ENCODE results near the gene ADCY2. TPM values are rescaled to one million over a fixed set of nuclear protein-coding genes. Genes with fewer than 3 reads are reported as not detected.

ADCY2 gene
- total RNA-seq, 1 experiment from 2014 or later = 31.3 TPM

DNA sequence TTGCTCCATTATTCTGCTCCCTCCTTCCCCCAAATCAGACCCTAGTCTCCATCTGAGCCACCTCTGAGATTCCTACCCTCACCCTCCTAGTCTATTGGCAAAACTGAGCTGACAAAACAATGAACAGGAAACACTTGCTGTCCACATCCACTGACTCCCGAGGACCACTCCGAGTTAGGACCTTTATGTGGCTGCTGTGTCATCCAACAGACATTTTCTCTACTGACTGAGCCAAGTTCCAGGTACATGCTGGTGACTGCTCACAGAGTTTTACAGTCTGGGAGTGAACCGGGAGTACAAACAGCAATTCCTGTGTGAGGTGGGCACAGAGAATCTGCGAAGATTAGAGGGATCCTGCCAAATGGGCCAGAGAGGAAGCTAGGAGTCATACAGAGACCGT lies 415.8 kb downstream of the ADCY2 start:
- H4K8ac ChIP-seq (replicated peaks; ENCODE audit: insufficient read length, low read depth, low read length) = no peak overlapping the region
- H3K4ac ChIP-seq (ENCODE audit: low read depth, low read length) = no peak overlapping the region
- H4K20me1 ChIP-seq (ENCODE audit: control insufficient read depth, insufficient read depth, insufficient read length) = no peaks in the 10 kb centered on the region
- H4K91ac ChIP-seq (ENCODE audit: insufficient read length, low read depth, low read length) = no peak overlapping the region
- H3K27ac ChIP-seq (ENCODE audit: insufficient read length, low read depth, low read length) = no peak overlapping the region
- Mint-ChIP-seq H3K27me3 (ENCODE audit: low read depth) (no peaks in the 10 kb centered on the region), H3K9me3 (no peaks in the 10 kb centered on the region), H3K36me3 (ENCODE audit: insufficient read depth in 1 of 3, low read depth in 3 of 3) (peaks cover 11 to 17% (median 12%) of the 10 kb centered on the region in 3 experiments), H3K4me3 (no peak overlapping the region), H3K4me1 (peaks cover 23 to 24% of the 10 kb centered on the region in 2 experiments), H3K27ac (no peak overlapping the region)
- no peak overlapping the region for H2AK5ac ChIP-seq (ENCODE audit: insufficient read length, low read length)
- no peak overlapping the region for H2BK5ac ChIP-seq (ENCODE audit: insufficient read length, low read length)
- H2AFZ ChIP-seq (ENCODE audit: low read length) = no peak overlapping the region
- no peaks in the 10 kb centered on the region for H3K79me2 ChIP-seq (ENCODE audit: insufficient read depth, low read length)
- no peak overlapping the region for H2BK15ac ChIP-seq (ENCODE audit: low read depth, low read length)
- DNase-seq = no peak
- no peak overlapping the region for H3K23ac ChIP-seq (ENCODE audit: insufficient read length, low read depth, low read length)
- TF ChIP-seq, protein P1, sequence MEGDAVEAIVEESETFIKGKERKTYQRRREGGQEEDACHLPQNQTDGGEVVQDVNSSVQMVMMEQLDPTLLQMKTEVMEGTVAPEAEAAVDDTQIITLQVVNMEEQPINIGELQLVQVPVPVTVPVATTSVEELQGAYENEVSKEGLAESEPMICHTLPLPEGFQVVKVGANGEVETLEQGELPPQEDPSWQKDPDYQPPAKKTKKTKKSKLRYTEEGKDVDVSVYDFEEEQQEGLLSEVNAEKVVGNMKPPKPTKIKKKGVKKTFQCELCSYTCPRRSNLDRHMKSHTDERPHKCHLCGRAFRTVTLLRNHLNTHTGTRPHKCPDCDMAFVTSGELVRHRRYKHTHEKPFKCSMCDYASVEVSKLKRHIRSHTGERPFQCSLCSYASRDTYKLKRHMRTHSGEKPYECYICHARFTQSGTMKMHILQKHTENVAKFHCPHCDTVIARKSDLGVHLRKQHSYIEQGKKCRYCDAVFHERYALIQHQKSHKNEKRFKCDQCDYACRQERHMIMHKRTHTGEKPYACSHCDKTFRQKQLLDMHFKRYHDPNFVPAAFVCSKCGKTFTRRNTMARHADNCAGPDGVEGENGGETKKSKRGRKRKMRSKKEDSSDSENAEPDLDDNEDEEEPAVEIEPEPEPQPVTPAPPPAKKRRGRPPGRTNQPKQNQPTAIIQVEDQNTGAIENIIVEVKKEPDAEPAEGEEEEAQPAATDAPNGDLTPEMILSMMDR (conservative IDR thresholded peaks at IDR 0.05) = no peak
- H3K18ac ChIP-seq (ENCODE audit: insufficient read length, low read depth, low read length) = no peak overlapping the region
- no peak overlapping the region for H3K56ac ChIP-seq (ENCODE audit: insufficient read length, low read depth, low read length)
- no peaks in the 10 kb centered on the region for H3K23me2 ChIP-seq (ENCODE audit: insufficient read length, low read depth, low read length, poor library complexity, severe bottlenecking)
- no peak overlapping the region for H3T11ph ChIP-seq (ENCODE audit: low read length)
- H3K27me3 ChIP-seq (ENCODE audit: insufficient read depth, low read length) = no peaks in the 10 kb centered on the region
- no peak overlapping the region for H2BK20ac ChIP-seq (ENCODE audit: low read depth, low read length, poor library complexity, severe bottlenecking)
- no peak overlapping the region for H2BK12ac ChIP-seq (ENCODE audit: insufficient read length, low read depth, low read length)
- H3K79me1 ChIP-seq (ENCODE audit: insufficient read depth, low read depth, low read length, poor library complexity, severe bottlenecking) = no peaks in the 10 kb centered on the region
- no CpG with 5 or more reads among the region's 5 CpGs for WGBS (ENCODE audit: extremely low coverage, insufficient read length, low lambda C conversion rate)
- no peak overlapping the region for H2BK120ac ChIP-seq (ENCODE audit: low read depth, low read length, poor library complexity, severe bottlenecking)
- H3K4me1 ChIP-seq (ENCODE audit: insufficient read depth, low read length) = 0 out of 2 replicates have a peak, but pooled peaks cover 2% of the 10 kb centered on the region
- no peak overlapping the region for H3K9ac ChIP-seq (ENCODE audit: extremely low read depth, insufficient read length, low read length)
- H3K4me2 ChIP-seq (ENCODE audit: insufficient read depth, insufficient read length, low read length) = no peak overlapping the region
- H3K9me3 ChIP-seq (ENCODE audit: control insufficient read depth, low read depth, low read length) = no peaks in the 10 kb centered on the region
- no peak overlapping the region for H4K5ac ChIP-seq (ENCODE audit: insufficient read length, low read depth, low read length)
- H3K14ac ChIP-seq (ENCODE audit: insufficient read depth, low read length) = no peak overlapping the region

Measured in H9 (cell line).